Left forelimb (tissue), 1 donor: ENCODE results near the gene SRRM4.
"Not testable (repeated sequence)": the region's sequence is repeated elsewhere in the genome, so short reads cannot be mapped to it uniquely, and the experiment has no call there.

Experiments used
- DNase-seq: peaks from one replicate; pipeline ENCODE4 v3.0.0-alpha.2; 2018; ENCODE audit warnings: low spot score

SRRM4 gene

DNA sequence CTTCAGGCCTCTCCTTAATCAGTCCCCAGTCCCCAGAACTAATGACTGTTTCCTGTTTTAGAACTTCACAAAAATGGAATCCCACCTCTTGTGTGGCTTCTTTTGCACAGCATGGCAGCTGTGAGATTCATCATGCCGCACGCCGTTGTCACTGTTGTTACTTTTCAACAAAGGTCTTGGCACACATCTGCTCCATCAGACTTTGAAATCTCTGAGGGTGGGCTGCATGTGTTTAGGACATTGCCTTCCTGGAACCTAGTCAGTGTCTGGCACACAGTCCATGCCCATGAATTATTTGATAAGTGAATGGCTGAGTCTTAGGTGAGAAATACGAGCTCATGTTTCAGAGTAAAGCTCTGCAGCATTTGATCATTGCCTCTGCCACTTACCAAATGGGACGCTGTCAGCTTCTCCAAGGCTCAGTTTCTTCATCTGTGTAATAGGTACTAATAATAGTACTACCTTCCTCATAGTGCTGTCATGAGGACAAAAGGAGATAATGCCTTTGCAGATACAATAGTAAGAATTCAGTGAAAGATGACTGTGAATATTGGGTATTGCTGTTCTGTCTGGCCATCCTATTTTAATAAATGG, 90.4 kb downstream of the SRRM4 start:
- DNase-seq = no peak

DNA sequence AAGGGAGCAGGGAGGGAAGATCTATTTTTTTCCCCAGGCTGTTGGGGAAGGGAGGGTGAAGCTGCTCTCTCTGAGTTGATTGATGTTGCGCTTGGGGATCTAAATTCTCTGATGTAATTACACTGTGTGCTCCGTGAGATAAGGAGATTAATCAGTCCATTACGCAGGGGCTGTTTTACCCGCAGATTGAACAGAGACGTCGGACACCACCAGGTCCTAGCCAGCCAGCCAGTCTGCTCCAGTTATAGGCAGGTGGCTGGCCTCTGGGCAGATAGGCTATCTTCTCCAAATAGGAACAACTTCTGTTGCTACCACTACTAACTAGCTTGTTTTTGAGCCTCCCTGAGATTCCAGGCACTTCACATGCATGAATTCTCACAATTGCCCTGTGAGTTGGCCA, 91.1 kb downstream of the SRRM4 start:
- DNase-seq = no peak

DNA sequence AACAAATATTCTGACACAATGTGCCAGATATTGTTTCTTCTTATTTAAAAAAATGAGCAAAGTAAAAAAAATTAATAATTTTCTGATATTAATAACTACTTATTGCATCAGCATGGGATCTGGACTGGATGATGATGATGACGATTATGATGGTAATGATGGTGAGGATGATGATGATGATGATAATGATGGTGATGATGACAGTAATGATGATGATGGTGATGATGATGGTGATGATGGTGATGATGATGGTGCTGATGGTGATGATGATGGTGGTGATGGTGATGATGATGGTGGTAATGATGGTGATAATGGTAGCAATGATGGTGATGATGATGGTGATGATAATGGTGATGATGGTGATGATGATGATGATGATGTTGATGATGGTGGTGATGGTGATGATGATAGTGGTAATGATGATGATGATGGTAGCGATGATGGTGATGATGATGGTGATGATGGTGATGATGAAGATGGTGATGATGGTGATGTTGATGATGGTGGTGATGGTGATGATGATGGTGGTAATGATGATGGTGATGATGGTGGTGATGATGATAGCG, 94.0 kb downstream of the SRRM4 start:
- no peak for DNase-seq

DNA sequence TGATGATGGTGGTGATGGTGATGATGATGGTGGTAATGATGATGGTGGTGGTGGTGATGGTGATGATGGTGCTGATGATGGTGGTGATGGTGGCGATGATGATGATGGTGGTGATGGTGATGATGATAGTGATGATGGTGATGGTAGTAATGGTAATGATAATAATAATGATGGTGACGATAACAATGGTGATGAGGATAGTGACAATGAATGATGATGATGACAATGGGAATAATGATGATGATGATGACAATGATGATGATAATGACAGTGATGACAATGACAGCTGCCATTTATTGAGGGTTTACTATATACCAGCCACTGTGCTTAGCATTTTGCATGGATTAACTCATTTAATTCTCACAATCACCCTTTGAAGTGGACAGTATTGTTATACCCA, 94.6 kb downstream of the SRRM4 start:
- no peak for DNase-seq

DNA sequence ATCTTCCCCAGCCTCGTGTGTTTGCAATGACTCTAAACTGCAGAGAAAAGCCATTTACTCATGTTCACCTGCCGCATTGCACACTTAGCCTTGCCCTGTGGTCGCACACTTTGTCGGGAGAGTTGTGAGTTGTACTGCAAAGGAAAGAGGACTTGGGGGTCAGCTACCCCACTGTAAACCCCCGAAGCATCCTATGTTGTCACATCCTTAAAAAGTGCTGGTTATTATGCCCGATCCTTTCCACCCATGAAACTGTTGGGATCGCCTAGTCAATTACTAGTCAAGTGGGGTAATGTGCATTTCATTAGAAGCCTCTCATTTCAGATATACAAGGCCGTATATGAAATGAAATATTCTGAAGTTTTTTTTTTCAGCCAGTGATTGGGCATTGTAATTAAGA, 98.2 kb downstream of the SRRM4 start:
- DNase-seq = no peak

DNA sequence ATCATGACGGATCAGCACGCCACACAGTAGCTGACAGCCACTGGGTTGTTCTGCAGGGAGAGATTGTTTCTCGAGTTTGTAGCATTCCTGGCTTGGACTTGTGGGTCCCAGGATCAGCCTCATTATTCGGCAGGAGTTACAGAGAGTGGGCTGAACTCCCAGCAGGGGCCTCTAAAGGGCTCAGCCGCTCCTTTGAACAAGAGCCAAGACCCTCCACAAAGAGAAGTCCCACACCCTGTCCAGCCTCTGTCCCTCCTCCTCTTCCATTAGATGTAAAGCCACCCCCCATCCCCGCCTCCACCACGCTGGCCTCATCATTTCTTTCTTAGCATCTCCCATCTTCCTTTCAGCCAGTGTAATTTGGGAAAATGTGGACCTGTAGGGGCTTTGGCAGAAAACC, 100.7 kb downstream of the SRRM4 start:
- no peak for DNase-seq

DNA sequence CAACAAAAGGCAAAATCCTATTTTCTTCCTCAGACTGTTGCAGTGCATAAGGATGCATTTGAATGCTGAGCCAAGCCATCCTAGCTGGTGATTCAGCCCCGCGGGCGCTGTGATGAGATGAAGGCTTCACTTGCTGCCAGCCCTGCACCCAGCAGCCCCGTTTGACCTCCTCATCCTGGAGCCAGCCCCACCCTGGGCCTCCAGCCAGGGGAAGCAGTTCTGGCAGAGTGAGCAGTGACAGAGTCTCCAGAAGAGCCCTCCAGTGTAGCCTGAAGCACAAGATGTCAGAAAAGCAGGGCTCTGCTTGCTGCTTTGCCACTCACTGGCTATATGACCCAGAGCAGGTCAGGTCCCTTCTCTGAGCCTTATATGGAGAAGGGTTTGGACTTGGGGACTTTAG, 101.2 kb downstream of the SRRM4 start:
- no peak for DNase-seq

DNA sequence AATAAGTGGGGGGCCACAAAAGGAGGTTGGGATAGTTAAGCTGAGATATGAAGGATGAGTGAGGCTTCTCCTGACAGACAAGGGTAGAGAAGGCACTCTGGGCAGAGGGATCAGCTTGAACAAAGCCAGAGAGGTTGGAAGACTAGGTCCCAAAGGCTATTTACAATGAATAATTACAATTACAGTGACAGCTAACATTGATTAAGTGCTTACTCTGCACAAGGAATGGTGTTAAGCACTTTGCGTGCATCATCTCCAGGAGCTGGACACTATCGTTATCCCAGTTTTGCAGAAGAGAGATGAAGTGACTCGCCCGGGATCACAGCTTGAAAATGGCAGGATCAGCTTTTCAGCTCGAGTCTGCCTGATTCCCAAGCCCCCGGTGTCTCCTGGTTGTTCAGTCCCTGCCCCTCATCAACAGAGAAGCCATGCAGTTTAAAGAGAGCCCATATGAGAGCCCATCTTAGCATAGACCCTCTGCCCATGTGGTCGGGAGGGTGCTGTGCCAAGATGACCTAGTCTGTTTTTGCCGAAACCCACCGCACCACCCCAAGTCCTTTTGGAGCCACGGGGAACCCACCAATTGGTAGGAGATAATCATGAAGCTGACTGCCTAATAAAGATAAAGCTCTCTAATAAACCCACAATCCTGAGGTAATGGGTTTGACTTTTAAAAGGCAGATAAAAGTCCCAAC, 107.5 kb downstream of the SRRM4 start:
- DNase-seq = peak; percentile 30

- DNase-seq = no peak
Observed at GRCh38 chr12:119089380-119090013, 108.2 kb downstream of the SRRM4 start.

DNA sequence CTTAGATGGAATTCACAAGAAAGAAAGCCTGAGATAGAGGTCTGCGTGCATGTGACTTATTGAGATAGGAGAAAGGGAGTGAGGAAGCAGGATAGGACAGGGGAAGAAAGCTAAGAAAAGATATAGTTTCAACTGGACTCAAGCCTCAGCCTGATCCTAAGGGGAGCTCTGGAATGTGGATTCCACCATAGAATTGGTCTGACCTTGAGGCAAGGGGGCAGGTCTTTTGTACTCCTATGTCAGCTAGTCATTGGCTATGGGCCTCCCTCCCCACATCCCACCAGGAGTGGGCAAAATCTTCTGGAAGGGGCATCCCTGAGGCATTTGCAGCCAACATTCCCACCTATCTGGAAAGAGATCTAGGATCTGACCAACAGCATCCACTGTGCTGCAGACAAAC, 108.9 kb downstream of the SRRM4 start:
- DNase-seq = no peak

- DNase-seq = no peak
Observed at GRCh38 chr12:119090865-119091264, 109.5 kb downstream of the SRRM4 start.

DNA sequence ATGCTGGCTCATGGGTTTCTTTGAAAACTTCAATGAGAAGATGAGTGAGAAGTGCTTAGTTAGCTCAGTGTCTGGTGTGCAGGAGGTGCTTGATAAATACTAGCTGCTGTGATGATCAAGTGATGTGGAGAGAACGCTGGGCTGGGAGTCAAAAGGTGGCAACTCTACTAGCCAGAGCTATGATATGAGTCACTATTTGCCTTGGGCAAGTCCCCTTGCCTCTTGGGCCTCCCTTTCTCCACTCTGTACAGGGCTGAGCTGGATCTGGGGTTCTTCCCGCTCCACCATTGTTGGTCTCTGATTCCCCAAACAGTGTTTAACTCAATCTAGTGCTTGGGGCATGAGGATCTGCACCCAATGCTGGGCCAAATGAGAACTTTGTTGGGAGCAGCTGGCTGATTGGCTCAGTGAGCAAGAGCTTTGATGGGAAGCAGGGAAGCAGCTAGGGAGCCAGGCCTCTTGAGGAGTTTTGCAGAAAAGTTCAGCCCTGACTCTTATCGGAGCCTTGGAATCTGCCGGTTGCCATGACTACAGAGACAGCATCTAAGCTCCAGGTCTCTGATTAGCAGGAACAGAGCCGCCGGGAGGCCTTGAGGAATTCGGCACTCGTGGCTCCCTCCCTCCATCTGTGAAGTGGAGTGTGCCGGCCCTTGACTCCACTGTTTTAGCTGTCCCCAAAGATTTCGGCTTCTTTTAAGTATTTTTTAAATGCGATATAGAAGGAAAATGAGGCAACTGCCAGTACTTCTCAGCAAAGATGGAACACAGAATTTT, 115.3 kb downstream of the SRRM4 start:
- no peak for DNase-seq

- no peak for DNase-seq
Observed at GRCh38 chr12:119100933-119101332, 119.6 kb downstream of the SRRM4 start.

DNA sequence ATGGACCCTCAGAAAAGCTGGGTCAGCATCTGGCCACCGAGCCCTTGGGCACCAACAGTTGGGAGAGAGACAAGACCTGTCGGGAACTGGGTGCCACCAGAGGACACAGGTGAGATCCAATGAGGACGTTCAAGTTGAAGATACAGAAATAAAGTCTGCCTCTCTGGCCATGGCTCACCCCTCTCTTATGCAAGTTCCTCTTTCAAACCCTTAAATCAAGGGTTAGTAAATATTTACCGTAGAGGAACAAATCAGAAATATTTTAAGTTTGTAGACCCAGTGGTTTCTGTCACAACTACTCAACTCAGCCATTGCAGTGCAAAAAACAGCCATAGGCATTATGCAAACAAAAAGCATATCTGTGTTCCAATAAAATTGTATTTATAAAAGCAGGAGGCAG, 120.9 kb downstream of the SRRM4 start:
- DNase-seq = no peak

GRCh38 chr12:119102714-119103113, 121.4 kb downstream of the SRRM4 start:
- no peak for DNase-seq

GRCh38 chr12:119104969-119105368, 123.6 kb downstream of the SRRM4 start:
- not testable (repeated sequence) for DNase-seq

GRCh38 chr12:119113496-119113986, 132.2 kb downstream of the SRRM4 start:
- DNase-seq = no peak

DNA sequence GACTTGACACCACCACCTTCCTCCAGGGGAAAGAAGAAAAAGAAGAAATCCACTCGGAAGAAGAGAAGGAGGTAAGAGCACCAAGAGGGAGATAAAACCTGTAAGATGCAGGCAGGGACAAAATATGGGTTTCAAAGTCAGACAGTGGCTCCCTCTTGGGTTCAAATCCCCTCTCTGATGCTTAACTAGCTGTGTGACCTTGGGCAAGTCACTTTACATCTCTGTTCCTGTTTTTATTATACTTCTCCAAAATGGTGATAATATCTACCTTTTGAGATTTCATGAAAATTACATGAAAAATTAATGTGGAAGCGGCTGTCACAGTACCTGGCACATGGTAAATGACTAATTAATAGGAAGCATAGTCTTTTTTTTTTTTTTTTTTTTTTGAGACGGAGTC, 133.0 kb downstream of the SRRM4 start:
- no peak for DNase-seq

DNA sequence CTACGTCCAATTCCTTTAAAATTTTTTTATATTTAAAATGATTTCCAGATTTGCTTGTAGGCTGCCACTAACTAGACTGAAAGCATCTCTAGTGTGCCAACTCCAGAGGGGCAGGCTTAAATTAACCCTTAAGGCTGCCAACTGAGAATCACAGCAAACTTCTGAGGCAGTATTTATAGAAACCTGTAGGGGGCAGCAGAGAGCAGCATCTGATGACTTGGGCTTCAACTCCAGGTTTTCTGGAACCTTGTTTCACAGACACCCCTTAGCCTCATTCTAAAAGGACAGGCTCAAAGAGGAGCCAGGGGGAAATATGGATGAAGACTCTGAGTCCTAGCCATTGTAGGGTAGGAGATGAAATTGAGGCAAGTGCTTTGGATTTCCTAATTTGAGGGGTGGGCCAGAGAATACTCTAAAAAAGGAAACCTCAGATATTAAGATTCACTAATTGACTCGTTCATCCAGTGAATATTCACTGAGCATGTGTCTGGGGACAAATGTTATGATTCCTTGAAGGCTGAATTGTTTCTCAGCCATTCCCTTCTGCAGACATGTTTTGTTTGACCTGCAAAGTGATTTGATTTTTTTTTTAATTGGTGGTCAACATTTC, 134.1 kb downstream of the SRRM4 start:
- DNase-seq = no peak

DNA sequence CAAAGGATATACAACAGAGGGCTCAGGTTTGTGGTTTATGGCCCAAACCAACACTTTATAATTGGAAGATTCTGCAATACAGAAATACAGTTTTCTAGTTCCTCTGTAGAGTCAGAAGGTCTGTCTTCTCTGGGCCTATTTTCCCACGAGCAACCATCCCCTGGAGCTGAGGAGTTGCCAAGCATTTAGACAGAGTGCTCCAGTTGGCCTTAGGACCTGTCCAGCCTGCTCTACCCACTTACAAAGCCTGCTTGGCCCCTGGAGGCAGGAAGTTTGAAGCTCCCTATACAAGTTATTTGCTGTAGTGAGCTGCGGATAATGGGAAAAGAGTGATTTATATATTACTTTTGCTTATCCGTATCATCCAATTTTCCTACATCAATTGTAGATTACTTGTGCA, 136.6 kb downstream of the SRRM4 start:
- DNase-seq = no peak

GRCh38 chr12:119118625-119119024, 137.3 kb downstream of the SRRM4 start:
- DNase-seq = no peak

DNA sequence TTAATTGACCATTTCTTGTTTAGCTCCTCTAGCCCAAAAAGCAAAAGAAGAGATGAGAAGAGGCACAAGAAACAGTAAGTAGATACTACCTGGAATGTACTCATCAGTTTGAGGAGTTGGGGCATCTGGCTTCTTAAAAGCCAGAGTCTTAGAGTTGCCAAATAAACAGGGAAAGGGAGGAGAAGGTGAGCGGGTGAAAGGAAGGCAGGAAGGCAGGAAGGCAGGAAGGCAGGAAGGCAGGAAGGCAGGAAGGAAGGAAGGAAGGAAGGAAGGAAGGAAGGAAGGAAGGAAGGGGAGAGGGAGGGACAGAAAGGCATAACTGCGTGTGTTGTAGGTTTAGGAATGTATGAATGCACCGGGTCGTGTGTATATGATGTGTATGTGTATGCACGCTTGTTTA, 140.7 kb downstream of the SRRM4 start:
- no peak for DNase-seq
